IgD-negative memory B cell (primary cell): Measurements from ENCODE around the gene MMP13. TPM values are rescaled to one million over a fixed set of nuclear protein-coding genes. Genes with fewer than 3 reads are reported as not detected.
"Not testable (repeated sequence)": the region's sequence is repeated elsewhere in the genome, so short reads cannot be mapped to it uniquely, and the experiment has no call there.

Source experiments
- H3K27ac Mint-ChIP-seq, 3 donors: one replicate each; pipeline ENCODE4 v1.8.0; 2020 to 2022; ENCODE audit warnings: mild to moderate bottlenecking in 3 of 3, mixed read lengths in 3 of 3, moderate library complexity in 1 of 3
- H3K27me3 Mint-ChIP-seq: one replicate; pipeline ENCODE4 v1.8.0; 2021; ENCODE audit warnings: mixed read lengths
- H3K36me3 Mint-ChIP-seq: one replicate; pipeline ENCODE4 v1.8.0; 2020; ENCODE audit warnings: mild to moderate bottlenecking, mixed read lengths
- H3K4me1 Mint-ChIP-seq, 3 donors: one replicate each; pipeline ENCODE4 v1.8.0; 2020 to 2022; ENCODE audit warnings: mixed read lengths in 3 of 3, mild to moderate bottlenecking in 1 of 3
- H3K4me3 Mint-ChIP-seq, 4 donors: one replicate each; pipeline ENCODE4 v1.8.0; 2020 to 2022; ENCODE audit warnings: mild to moderate bottlenecking in 4 of 4, mixed read lengths in 4 of 4, moderate library complexity in 3 of 4
- H3K9me3 Mint-ChIP-seq, 3 donors: one replicate each; pipeline ENCODE4 v1.8.0; 2020 to 2021; ENCODE audit warnings: mixed read lengths in 3 of 3, mild to moderate bottlenecking in 1 of 3
- polyA plus RNA-seq: library from polyadenylated mRNA; unstranded; fragments of 300-500 nt; fragmentation: Illumina TruSeq; gene quantifications from one replicate; pipeline ENCODE4 v1.2.3, GENCODE V29; 2021

Gene MMP13
- polyA plus RNA-seq, 1 donor from 2014 or later = not detected

- Mint-ChIP-seq H3K4me1 (no peaks in the 10 kb centered on the region), H3K4me3 (no peak overlapping the region), H3K27me3 (peaks cover under 1% of the 10 kb centered on the region), H3K9me3 (no peaks in the 10 kb centered on the region), H3K27ac (no peak overlapping the region), H3K36me3 (no peaks in the 10 kb centered on the region)
Observed at GRCh38 chr11:102927624-102927990, 27.9 kb downstream of the MMP13 start.

GRCh38 chr11:102926961-102927623, 28.4 kb downstream of the MMP13 start:
- Mint-ChIP-seq H3K4me3 (no peak overlapping the region), H3K27me3 (peaks cover 3% of the 10 kb centered on the region), H3K27ac (no peak overlapping the region), H3K9me3 (no peaks in the 10 kb centered on the region), H3K4me1 (no peaks in the 10 kb centered on the region), H3K36me3 (no peaks in the 10 kb centered on the region)

- Mint-ChIP-seq H3K36me3 (no peaks in the 10 kb centered on the region), H3K27ac (no peak overlapping the region), H3K4me3 (no peak overlapping the region), H3K4me1 (no peaks in the 10 kb centered on the region), H3K9me3 (no peaks in the 10 kb centered on the region), H3K27me3 (peaks cover 6% of the 10 kb centered on the region)
Observed at GRCh38 chr11:102926517-102926916, 29.0 kb downstream of the MMP13 start.

- Mint-ChIP-seq H3K27me3 (peaks cover 8% of the 10 kb centered on the region), H3K4me1 (no peaks in the 10 kb centered on the region), H3K36me3 (no peaks in the 10 kb centered on the region), H3K27ac (no peak overlapping the region), H3K9me3 (no peaks in the 10 kb centered on the region), H3K4me3 (no peak overlapping the region)
Observed at GRCh38 chr11:102925988-102926387, 29.5 kb downstream of the MMP13 start.

- H3K27me3 Mint-ChIP-seq = peaks cover 12% of the 10 kb centered on the region
- H3K36me3 Mint-ChIP-seq = no peaks in the 10 kb centered on the region
- H3K9me3 Mint-ChIP-seq = no peaks in the 10 kb centered on the region
Observed at GRCh38 chr11:102924851-102925380, 30.6 kb downstream of the MMP13 start.

GRCh38 chr11:102921587-102922220, 33.8 kb downstream of the MMP13 start:
- Mint-ChIP-seq H3K27ac (no peak overlapping the region), H3K9me3 (no peaks in the 10 kb centered on the region), H3K36me3 (no peaks in the 10 kb centered on the region), H3K4me1 (peaks cover 6 to 7% (median 7%) of the 10 kb centered on the region in 3 donors), H3K4me3 (no peak overlapping the region), H3K27me3 (peaks cover 12% of the 10 kb centered on the region)

More at GRCh38 chr11:102924851-102925380, 30.6 kb downstream of the MMP13 start:
- H3K27ac Mint-ChIP-seq = peak overlapping the region in 1 of 3 donors; percentile 67
- H3K4me1 Mint-ChIP-seq = peaks cover 5 to 7% (median 5%) of the 10 kb centered on the region in 3 donors
- no peak overlapping the region for H3K4me3 Mint-ChIP-seq

- peak overlapping the region in 2 of 4 donors; percentile 56 to 92 for H3K4me3 Mint-ChIP-seq
- peaks cover 12% of the 10 kb centered on the region for H3K27me3 Mint-ChIP-seq
- H3K4me1 Mint-ChIP-seq = peaks cover 6 to 7% (median 7%) of the 10 kb centered on the region in 3 donors
- H3K36me3 Mint-ChIP-seq = no peaks in the 10 kb centered on the region
- no peak overlapping the region for H3K27ac Mint-ChIP-seq
- H3K9me3 Mint-ChIP-seq = no peaks in the 10 kb centered on the region
Observed at GRCh38 chr11:102920118-102920684, 35.3 kb downstream of the MMP13 start.

GRCh38 chr11:102915044-102915375, 40.5 kb downstream of the MMP13 start:
- H3K27me3 Mint-ChIP-seq = no peaks in the 10 kb centered on the region
- H3K27ac Mint-ChIP-seq = no peak overlapping the region
- peaks cover 2 to 3% (median 2%) of the 10 kb centered on the region in 3 donors for H3K4me1 Mint-ChIP-seq

GRCh38 chr11:102914238-102915043, 41.1 kb downstream of the MMP13 start:
- no peaks in the 10 kb centered on the region for H3K9me3 Mint-ChIP-seq
- no peaks in the 10 kb centered on the region for H3K27me3 Mint-ChIP-seq
- no peak overlapping the region for H3K4me3 Mint-ChIP-seq
- H3K4me1 Mint-ChIP-seq = no peaks in the 10 kb centered on the region
- peak overlapping the region in 1 of 3 donors; percentile 20 for H3K27ac Mint-ChIP-seq
- H3K36me3 Mint-ChIP-seq = no peaks in the 10 kb centered on the region

More at GRCh38 chr11:102915044-102915375, 40.5 kb downstream of the MMP13 start:
- no peaks in the 10 kb centered on the region for H3K36me3 Mint-ChIP-seq
- H3K9me3 Mint-ChIP-seq = no peaks in the 10 kb centered on the region
- H3K4me3 Mint-ChIP-seq = no peak overlapping the region

- Mint-ChIP-seq H3K4me1 (no peaks in the 10 kb centered on the region), H3K27ac (no peak overlapping the region), H3K9me3 (no peaks in the 10 kb centered on the region), H3K4me3 (no peak overlapping the region), H3K27me3 (no peaks in the 10 kb centered on the region), H3K36me3 (no peaks in the 10 kb centered on the region)
Observed at GRCh38 chr11:102912482-102912830, 43.1 kb downstream of the MMP13 start.

- no peaks in the 10 kb centered on the region for H3K36me3 Mint-ChIP-seq
- no peaks in the 10 kb centered on the region for H3K27me3 Mint-ChIP-seq
- no peaks in the 10 kb centered on the region for H3K9me3 Mint-ChIP-seq
- no peak overlapping the region for H3K27ac Mint-ChIP-seq
- H3K4me1 Mint-ChIP-seq = no peaks in the 10 kb centered on the region
- no peak overlapping the region for H3K4me3 Mint-ChIP-seq
Observed at GRCh38 chr11:102911758-102912481, 43.6 kb downstream of the MMP13 start.

GRCh38 chr11:102905848-102906247, 49.7 kb downstream of the MMP13 start:
- not testable (repeated sequence) for H3K4me1 Mint-ChIP-seq, H3K4me3 Mint-ChIP-seq, H3K27ac Mint-ChIP-seq, H3K36me3 Mint-ChIP-seq, H3K27me3 Mint-ChIP-seq, H3K9me3 Mint-ChIP-seq

GRCh38 chr11:102903895-102904294, 51.6 kb downstream of the MMP13 start:
- H3K36me3 Mint-ChIP-seq, H3K4me3 Mint-ChIP-seq, H3K27me3 Mint-ChIP-seq, H3K9me3 Mint-ChIP-seq, H3K4me1 Mint-ChIP-seq, H3K27ac Mint-ChIP-seq: not testable (repeated sequence)

- Mint-ChIP-seq H3K9me3 (peaks cover 2 to 7% (median 3%) of the 10 kb centered on the region in 3 donors), H3K27me3 (peaks cover 3% of the 10 kb centered on the region), H3K27ac (no peak overlapping the region), H3K36me3 (no peaks in the 10 kb centered on the region), H3K4me3 (no peak overlapping the region), H3K4me1 (no peaks in the 10 kb centered on the region)
Observed at GRCh38 chr11:102900346-102900745, 55.2 kb downstream of the MMP13 start.
